MM.1S (cell line): ENCODE results near the gene RPS6KC1.

ENCODE experiments used
- EZH2 ChIP-seq: fragments of 300-600 bp; sonication (generic); optimal IDR thresholded peaks from 2 replicates; pipeline ENCODE3; 2017; ENCODE audit warnings: low read depth, mild to moderate bottlenecking, antibody characterized with exemption, low read length, mixed read lengths
- TF ChIP-seq, protein P1 (sequence below): fragments of 300-600 bp; sonication (generic); IDR thresholded peaks from 2 replicates; pipeline ENCODE4 v1.5.1; 2016; ENCODE audit warnings: antibody characterized with exemption, low read length, mixed read lengths

GRCh38 chr1:213125643-213126042 is 74.6 kb downstream of the RPS6KC1 start:
- TF ChIP-seq, protein P1, sequence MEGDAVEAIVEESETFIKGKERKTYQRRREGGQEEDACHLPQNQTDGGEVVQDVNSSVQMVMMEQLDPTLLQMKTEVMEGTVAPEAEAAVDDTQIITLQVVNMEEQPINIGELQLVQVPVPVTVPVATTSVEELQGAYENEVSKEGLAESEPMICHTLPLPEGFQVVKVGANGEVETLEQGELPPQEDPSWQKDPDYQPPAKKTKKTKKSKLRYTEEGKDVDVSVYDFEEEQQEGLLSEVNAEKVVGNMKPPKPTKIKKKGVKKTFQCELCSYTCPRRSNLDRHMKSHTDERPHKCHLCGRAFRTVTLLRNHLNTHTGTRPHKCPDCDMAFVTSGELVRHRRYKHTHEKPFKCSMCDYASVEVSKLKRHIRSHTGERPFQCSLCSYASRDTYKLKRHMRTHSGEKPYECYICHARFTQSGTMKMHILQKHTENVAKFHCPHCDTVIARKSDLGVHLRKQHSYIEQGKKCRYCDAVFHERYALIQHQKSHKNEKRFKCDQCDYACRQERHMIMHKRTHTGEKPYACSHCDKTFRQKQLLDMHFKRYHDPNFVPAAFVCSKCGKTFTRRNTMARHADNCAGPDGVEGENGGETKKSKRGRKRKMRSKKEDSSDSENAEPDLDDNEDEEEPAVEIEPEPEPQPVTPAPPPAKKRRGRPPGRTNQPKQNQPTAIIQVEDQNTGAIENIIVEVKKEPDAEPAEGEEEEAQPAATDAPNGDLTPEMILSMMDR, result no peak
- no peak for TF ChIP-seq EZH2
